Testis (tissue), 3 donors: ENCODE measurements around the gene BLM. TPM values are rescaled to one million over a fixed set of nuclear protein-coding genes. Genes with fewer than 3 reads are reported as not detected.

Source experiments
- DNase-seq: peaks from one replicate; pipeline ENCODE4 v3.0.0-alpha.2; 2019
- H3K27ac ChIP-seq, 2 donors: fragments of 200-600 bp; sonication (generic); one replicate each; pipeline ENCODE4 v1.5.1; 2019
- H3K27me3 ChIP-seq: fragments of 200-600 bp; sonication (generic); one replicate; pipeline ENCODE4 v1.5.1; 2019
- H3K36me3 ChIP-seq: fragments of 200-600 bp; sonication (generic); one replicate; pipeline ENCODE4 v1.5.1; 2017; ENCODE audit warnings: low read depth; ENCODE audit errors: missing control alignments
- H3K4me1 ChIP-seq: fragments of 200-600 bp; sonication (generic); one replicate; pipeline ENCODE4 v1.5.1; 2019
- H3K4me3 ChIP-seq, 2 donors: fragments of 200-600 bp; sonication (generic); one replicate each; pipeline ENCODE4 v1.5.1; 2017 to 2019
- H3K9me3 ChIP-seq: fragments of 200-600 bp; sonication (generic); one replicate; pipeline ENCODE4 v1.5.1; 2017
- POLR2A ChIP-seq: fragments of 450-650 bp; IDR thresholded peaks from one replicate; pipeline ENCODE4 v1.6.1; 2017; ENCODE audit warnings: antibody characterized with exemption, mild to moderate bottlenecking, moderate library complexity
- WGBS, 2 donors: methylation state at CpG; one replicate each; pipeline ENCODE4 v1.1.5; 2018; 5-methylcytosine and 5-hydroxymethylcytosine counted together
- intact Hi-C: fragments of 100-400 bp; cut with DNase I; formaldehyde crosslinking; loops from one replicate; pipeline ENCODE4 v1.15.1; 2023; ENCODE audit warnings: low total_unique reads
- polyA plus RNA-seq: library from polyadenylated mRNA; stranded (reverse); fragments of 350-450 nt; fragmentation: Illumina TruSeq; extraction: RNeasy Lipid Tissue Mini Kit (QIAGEN cat#74804); gene quantifications from one replicate; pipeline ENCODE4 v1.2.3, GENCODE V29; 2014; ENCODE audit warnings: low read depth, low replicate concordance; ENCODE audit not compliant: insufficient read depth
- total RNA-seq, 2 donors: library from RNA; depleted of rRNA; stranded (reverse); fragments of >200 nt; gene quantifications; one replicate each; pipeline ENCODE4 v1.2.3, GENCODE V29; 2016
- TF ChIP-seq, protein P1 (sequence below), 3 experiments: fragments of 450-650 bp in 2 of 3; fragments of 200-600 bp in 1 of 3; sonication (generic) in 1 of 3; IDR thresholded peaks; one replicate each; pipeline ENCODE4 v1.5.1; 2016 to 2019; ENCODE audit warnings: antibody characterized with exemption in 3 of 3, mild to moderate bottlenecking in 2 of 3, moderate library complexity in 1 of 3

BLM gene
- total and polyA plus RNA-seq, 3 donors from 2014 or later, result 5.8 to 6.7 (median 5.9) TPM

DNA sequence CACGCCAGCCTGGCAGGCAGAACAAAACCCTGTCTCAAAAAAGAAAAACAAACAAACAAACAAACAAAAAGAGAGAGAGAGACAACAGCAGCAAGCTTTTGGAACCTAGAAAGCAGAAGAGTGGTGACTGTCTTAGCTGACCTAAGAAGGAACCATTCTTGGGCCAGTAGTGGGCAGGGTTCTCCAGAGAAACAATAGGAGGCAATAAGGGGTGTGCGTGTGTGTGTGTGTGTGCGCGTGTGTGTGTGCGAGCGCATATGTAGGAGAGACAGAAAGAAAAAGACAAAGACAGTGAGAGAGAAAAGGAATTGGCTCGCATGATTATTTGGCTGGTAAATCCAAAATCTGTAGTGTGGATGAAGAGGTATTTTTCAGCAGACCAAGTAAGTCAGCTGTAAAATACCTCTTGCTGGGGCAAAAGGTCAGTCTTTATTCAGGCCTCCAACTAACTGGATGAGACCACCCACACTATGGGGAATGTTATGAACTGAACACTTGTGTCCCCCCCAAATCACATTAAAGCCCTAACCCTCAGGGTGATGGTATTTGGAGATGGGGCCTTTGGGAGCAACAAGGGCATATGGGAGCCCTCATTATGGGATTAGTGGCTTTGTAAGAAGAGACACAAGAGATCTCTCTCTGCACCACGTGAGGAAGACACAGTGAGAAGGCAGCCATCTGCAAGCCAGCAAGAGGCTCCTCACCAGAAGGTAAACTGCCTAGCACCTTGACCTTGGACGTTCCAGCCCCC, 15.1 kb upstream of the BLM start:
- no peaks in the 10 kb centered on the region for H3K9me3 ChIP-seq
- H3K4me1 ChIP-seq, result no peaks in the 10 kb centered on the region
- no peaks in the 10 kb centered on the region for H3K36me3 ChIP-seq
- no peak overlapping the region for H3K27ac ChIP-seq
- no peaks in the 10 kb centered on the region for H3K27me3 ChIP-seq
- TF ChIP-seq, protein P1, sequence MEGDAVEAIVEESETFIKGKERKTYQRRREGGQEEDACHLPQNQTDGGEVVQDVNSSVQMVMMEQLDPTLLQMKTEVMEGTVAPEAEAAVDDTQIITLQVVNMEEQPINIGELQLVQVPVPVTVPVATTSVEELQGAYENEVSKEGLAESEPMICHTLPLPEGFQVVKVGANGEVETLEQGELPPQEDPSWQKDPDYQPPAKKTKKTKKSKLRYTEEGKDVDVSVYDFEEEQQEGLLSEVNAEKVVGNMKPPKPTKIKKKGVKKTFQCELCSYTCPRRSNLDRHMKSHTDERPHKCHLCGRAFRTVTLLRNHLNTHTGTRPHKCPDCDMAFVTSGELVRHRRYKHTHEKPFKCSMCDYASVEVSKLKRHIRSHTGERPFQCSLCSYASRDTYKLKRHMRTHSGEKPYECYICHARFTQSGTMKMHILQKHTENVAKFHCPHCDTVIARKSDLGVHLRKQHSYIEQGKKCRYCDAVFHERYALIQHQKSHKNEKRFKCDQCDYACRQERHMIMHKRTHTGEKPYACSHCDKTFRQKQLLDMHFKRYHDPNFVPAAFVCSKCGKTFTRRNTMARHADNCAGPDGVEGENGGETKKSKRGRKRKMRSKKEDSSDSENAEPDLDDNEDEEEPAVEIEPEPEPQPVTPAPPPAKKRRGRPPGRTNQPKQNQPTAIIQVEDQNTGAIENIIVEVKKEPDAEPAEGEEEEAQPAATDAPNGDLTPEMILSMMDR (IDR thresholded peaks at IDR 0.05), result no peak
- TF ChIP-seq POLR2A, result no peak
- DNase-seq, result peak; percentile 18
- H3K4me3 ChIP-seq, result no peak overlapping the region
- intact Hi-C loops, result no loop called here
- WGBS, 2 donors, result 83 to 84% methylated on average over 9 of the region's 9 CpGs

DNA sequence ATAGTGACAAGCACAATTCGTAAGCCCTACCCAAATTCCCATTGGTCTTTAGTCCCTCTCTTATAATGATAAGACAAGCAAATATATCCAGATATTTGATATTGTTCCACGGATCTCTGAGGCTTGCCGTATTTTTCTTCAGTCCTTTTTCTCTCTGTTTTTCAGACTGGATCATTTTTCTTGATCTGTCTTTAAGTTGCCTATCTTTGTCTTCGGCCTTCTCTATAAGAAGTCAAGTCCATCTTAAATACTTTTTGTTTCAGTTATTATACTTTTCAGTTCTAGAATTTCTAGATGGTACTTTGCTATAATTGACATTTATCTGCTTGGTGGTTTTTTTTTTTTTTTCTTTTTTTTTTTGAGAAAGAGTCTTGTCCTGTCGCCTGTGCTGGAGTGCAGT, 13.7 kb upstream of the BLM start:
- no peak for DNase-seq
- no peak overlapping the region for H3K27ac ChIP-seq
- no peak for TF ChIP-seq POLR2A
- TF ChIP-seq, protein P1 (IDR thresholded peaks at IDR 0.05), result no peak
- H3K9me3 ChIP-seq, result no peaks in the 10 kb centered on the region
- H3K36me3 ChIP-seq, result no peaks in the 10 kb centered on the region
- H3K27me3 ChIP-seq, result no peaks in the 10 kb centered on the region
- 90 to 93% methylated on average over 5 of the region's 5 CpGs for WGBS, 2 donors
- intact Hi-C loops, result no loop called here
- H3K4me1 ChIP-seq, result no peaks in the 10 kb centered on the region
- no peak overlapping the region for H3K4me3 ChIP-seq

DNA sequence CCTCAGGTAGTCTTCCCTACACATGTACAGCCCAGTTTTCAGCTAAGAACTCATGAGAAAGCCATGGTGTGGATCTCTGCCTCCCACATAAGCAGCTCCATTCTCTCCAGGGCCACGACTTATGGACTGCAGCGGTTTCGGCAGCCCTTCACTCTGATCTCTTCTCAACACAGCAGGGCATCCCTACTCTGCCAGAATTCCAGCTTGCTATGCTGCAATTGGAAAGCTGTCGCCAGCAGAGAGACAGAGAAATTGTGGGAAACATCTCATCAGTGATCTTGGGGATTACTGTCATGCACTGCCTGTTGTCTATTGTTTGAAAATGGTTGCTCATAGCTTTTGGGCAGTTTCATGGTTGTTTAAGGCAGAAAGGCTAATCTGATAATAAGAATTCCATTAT, 11.9 kb upstream of the BLM start:
- DNase-seq, result no peak
- no peaks in the 10 kb centered on the region for H3K27me3 ChIP-seq
- no peak for TF ChIP-seq POLR2A
- TF ChIP-seq, protein P1 (IDR thresholded peaks at IDR 0.05), result no peak
- H3K4me1 ChIP-seq, result no peaks in the 10 kb centered on the region
- H3K36me3 ChIP-seq, result no peaks in the 10 kb centered on the region
- no peak overlapping the region for H3K27ac ChIP-seq
- no peak overlapping the region for H3K4me3 ChIP-seq
- intact Hi-C loops, result no loop called here
- no peaks in the 10 kb centered on the region for H3K9me3 ChIP-seq
- WGBS, 2 donors, result 96 to 100% methylated on average over 4 of the region's 4 CpGs

DNA sequence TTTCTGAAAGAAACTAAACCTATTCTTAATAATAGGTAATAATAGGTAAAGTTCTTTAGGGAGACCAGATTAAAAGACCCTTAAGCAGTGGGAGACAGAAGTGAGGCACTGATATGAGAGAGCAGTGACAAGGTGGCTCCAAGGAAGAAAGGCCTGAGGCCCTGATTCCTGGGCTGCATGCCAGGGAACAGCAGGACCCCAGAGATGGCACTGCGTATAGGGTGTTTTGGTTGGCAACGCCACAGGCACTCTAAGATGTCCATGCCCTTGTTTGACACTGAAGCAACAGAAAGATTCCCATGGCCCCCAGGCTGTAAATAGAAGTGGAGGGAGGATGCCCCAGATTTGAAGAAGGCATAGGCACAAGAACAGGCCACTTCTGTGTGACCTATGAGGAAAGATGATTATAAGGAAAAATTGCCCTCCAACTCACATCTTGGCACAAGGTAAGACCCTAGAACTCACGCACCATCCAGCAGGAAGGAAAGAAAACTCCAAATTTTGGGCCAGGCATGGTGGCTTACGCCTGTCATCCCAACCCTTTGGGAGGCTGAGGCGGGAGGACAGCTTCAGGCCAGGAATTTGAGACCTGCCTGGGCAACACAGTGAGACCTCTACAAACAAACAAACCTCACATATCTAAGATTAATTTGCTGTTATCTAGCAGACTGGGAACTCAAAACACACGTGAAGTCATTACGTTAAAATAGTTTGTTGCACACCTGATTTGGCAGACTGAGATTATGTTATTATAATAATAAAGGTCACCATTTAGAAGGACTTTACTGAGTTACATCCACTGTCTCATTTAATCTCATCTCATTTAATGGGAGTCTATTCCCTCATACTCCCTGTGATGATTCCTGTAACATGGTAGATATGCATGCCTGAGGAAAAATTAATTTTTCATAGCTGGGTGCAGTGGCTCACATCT, 10.5 kb upstream of the BLM start:
- H3K27ac ChIP-seq, result no peak overlapping the region
- no peaks in the 10 kb centered on the region for H3K4me1 ChIP-seq
- intact Hi-C loops, result no loop called here
- no peak for DNase-seq
- TF ChIP-seq, protein P1 (IDR thresholded peaks at IDR 0.05), result no peak
- TF ChIP-seq POLR2A, result no peak
- H3K36me3 ChIP-seq, result no peaks in the 10 kb centered on the region
- H3K9me3 ChIP-seq, result no peaks in the 10 kb centered on the region
- no peak overlapping the region for H3K4me3 ChIP-seq
- WGBS, 2 donors, result 81 to 85% methylated on average over 7 of the region's 7 CpGs
- H3K27me3 ChIP-seq, result no peaks in the 10 kb centered on the region
